HG03103 (cell line): ENCODE results near the gene GADD45A.

Experiments
- ATAC-seq: cut with Tn5 transposase; IDR thresholded peaks from one replicate; pipeline ENCODE4 v1.9.1; 2021; ENCODE audit warnings: low read depth; ENCODE audit not compliant: unreplicated experiment

GADD45A gene

DNA sequence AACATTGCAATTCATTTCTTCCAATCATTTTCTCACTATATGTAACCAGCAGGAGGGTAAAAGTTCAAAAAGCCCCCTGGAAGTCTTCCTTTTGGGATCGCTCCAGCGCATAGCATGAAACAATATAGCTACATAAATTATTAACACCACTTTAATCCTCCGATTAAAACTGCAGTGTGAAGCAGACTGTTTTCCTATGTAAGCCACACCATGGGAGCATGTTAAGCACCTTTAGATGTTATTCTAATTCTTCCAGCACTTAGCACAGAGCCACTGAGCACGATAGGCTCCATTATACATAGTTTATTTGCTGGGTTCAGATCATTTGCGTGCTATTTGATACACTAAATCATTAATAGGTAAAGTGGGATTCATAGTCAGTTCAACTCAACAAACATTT, 18.4 kb upstream of the GADD45A start:
- ATAC-seq: no peak

DNA sequence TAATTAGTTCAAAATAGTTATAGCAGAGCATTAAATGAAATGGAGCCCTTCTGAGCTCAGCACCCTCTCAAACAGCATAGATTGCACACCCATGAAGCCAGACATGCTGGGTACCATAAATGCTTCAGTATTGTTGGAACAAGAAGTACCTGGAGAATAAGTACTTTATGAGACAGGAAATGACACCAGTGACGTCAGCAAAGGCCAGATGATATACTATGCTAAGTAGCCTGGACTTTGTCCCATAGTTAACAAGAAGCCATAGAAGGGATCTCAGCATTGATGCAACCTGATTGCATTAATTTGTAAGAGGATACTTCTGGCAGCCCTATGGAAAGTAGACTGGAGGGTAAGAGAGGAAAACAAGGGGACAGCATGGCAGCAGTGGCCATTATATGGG, 16.3 kb upstream of the GADD45A start:
- no peak for ATAC-seq

DNA sequence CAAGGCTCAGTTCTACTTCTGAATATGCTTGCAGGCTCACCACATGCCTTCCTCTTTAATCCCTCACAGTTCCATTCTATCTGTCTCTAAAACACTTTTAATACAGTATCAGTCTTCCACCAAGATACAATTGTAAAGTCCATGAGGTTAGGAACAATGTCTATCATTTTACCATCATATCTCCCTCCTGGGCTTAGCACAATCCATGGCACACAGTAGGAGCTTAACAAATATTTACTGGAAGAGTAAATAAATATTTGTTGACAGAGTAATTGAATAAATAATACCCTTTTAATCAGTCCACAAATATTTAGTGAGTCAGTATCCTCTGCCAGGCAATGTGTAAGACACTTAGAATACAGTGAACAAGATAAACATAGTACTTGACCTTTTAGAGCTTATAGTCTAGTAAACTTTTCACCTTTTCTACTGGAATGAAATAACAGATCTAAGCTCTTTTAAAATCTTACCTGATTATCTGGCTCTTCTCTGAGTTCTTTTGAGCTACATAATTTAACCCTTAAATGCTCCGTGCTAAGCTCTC, 12.7 kb upstream of the GADD45A start:
- ATAC-seq: no peak

DNA sequence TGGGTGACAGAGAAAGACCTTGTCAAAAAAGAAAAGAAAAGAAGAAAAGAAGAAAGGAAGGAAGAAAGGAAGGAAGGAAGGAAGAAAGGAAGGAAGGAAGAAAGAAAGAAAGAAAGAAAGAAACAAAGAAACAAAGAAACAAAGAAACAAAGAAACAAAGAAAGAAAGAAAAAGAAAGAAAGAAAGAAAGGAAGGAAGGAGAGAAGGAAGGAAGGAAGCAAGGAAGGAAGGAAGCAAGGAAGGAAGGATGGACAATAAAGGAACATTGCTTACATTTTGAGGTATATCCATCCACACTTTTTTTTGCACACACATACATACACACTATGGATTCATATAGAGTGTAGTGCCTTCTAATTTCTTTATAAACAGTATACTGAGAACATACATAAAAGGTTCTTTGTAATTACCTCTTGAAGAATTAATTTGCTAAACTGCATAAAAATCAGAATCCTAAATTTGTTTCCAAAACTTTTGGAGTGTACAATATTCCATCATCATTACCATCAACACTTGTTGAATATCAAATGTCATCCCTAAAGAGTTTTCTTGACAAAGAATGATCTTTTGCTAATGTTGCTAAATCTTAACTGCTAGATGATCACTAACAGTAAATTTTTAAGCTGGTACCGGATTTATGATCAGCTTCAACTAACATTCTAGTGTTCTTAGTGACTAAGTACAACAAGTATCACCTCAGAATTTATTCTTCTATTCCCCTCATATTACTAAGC, 11.4 kb upstream of the GADD45A start:
- no peak for ATAC-seq

DNA sequence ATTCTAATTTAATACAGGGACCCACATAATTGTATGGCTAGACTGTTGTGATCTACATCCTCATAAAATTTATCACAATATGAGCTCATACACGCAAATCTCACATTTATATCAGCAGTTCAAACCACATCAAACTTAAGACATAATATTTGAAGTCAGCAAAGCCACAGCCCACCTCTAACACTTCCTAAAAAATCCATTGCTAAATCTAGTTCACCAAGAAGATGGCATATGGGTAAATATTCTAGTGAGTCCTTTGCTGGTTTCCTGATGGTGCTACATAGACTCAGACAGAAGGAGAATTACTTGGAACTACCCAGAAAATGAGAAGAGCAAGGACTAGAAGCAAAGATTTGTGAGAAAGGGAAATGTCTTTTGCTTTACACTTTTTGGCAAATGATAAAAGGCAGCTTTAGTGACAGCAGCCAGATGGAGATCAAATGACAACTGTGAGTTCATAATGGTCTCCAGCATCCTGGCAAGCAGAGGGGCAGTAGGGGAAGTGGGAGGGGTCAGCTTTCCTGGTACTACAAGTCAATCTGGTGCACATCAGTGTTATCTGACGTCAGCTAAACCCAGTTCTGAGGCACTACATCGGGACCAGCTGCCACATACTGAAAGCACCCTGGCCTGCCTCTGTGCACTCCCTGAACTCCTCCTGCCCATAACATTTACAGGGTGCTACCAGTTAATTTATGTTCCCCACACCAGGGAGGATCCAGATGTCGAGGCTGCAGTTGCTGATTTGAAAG, 10.6 kb upstream of the GADD45A start:
- ATAC-seq: no peak

DNA sequence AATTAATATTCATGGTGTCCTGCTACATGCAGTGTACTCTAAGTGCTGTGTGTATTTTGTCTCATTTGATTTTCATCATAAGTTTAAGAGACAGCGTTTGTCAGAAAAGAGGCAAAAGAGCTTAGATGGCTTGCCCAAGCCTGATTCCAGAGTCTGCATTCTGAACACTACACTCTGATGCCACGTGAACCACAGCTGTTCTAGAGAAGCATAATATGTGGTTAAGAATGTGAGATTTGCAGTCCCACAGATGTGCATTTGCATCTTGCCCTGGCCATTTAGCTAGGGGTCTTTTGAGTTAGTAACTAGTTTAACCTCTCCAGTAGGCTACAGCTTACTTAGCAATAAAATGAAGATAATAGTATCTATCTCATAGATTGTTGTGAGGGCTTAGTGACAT, 9.2 kb upstream of the GADD45A start:
- ATAC-seq: no peak

DNA sequence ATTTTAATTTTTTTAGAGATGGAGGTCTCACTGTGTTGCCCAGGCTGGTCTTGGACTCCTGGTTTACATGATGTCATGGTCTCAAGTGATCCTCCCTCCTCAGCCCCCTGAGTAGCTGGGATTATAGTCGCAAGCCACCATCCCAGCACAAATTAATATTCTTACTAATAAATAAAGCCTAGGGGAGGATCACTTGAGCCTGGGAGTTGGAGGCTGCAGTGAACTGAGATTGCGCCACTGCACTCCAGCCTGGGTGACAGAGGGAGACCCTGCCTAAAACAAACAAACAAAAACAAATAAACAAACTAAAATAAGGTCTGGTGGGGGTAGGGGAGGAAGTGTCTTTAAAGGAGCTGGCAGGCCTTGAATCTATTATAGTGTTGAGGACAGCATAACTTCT, 8.7 kb upstream of the GADD45A start:
- no peak for ATAC-seq

DNA sequence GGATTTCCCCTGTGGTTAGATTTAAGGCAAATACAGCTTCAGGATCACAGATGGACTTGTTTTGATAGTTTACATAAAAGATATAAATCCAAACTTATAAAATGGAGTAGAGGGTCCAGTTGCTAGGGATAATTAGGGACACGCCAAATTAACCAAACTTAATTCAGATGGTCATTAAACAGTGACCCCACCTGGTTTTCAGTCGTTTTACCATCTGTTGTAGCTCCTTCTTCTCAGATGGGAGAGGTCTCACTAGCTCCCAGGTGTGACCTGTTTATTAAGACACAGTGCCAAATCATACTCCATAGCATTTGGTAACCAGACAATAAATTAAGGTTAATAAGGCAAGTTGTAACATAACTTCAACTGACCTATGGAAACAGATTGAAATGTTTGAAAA, 8.1 kb upstream of the GADD45A start:
- no peak for ATAC-seq

DNA sequence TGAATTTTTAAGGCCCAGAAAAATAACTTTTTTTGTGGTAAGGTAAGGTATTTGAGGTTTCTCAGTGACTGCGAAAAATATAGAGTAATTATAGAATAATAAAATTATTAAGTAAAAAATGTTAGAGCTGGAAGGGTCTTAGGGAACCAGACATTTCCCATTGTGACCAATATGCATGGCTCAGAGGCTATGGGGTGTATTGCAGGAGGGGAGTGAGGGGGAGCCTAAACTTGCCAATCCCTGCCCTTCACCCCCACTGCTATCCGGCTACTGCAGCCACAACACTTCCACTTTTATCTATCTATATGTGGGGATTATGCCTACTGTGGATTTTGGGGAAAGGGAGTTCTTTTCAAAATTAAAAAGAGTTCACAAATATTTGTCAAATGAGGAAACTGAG, 7.6 kb upstream of the GADD45A start:
- ATAC-seq: no peak

DNA sequence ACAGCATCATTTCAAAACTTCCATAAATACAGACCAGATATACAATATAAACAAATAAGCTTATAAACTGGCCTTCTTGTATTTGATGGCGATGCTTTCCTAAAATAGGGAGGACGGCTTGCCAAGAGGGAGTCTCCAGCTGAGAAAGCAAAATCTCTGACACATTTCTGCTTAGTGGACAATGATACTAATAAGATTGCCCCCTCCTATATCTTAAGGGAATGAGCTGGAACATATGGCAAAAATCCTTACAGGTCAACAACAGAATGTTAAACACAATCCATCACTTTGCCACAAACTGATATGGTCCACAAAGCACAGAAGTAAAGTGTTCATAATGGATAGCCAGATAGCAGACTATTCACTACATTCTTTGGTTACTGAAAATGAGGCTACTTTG, 7.1 kb upstream of the GADD45A start:
- ATAC-seq: no peak

DNA sequence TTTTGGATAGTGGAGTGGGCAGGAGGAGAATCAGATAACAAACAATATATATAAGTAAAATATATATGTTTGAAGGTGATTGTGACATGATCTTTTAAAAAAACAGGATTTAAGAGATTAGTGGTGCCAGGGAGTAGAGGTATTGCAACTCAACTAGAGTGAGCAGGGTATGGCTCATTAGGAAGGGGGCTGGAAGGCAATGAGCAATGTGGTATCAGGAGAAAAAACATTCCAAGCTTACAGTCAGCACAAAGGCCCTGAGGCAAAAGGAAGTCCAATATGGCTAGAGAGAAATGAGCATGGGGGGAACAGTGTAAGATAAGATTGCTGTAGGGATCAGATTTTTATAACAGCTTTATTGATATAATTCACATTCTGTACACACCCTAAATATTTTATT, 5.3 kb upstream of the GADD45A start:
- no peak for ATAC-seq

DNA sequence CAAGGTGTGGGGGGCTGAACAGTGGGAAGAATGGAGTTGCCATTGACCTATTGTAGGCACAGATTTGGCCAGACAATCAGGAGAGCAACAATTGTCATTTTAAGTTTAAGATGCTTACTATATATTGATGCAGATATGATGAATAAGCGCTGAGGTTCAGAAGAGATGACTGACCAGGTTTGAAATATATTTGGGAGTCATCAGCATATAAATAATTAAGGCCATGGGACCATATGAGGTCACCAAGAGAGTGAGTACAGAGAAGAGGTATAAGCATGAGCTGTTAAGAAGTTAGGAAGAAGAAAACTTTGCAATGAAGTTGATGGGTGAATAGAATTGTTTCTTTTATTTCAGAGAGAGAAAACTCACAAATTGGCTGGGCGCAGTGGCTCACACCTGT, 4.5 kb upstream of the GADD45A start:
- no peak for ATAC-seq

DNA sequence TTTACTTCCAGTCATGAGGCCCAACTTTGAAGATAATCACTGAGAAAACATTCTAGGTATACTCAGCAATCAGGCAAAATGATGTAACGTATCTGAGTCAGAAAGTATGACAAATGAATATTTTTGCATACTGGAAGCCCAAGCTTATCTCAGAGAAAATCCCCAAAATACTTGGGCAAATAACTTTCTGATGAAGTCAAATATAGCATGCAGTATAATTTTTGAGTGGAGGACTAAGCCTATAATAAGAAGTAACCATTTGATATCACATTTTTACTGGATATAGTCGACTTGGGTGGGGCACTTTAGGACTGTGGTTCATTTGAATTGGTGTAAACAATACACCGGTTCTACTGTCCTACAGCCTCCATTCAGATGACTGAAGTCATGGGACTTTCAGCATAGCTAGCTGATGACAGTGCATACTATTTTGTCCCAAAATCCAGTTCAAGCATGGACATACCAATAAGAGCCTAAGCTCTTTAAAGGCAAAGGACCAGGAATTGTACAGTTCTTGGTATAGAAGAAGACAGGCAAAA, 2.3 kb upstream of the GADD45A start:
- no peak for ATAC-seq

DNA sequence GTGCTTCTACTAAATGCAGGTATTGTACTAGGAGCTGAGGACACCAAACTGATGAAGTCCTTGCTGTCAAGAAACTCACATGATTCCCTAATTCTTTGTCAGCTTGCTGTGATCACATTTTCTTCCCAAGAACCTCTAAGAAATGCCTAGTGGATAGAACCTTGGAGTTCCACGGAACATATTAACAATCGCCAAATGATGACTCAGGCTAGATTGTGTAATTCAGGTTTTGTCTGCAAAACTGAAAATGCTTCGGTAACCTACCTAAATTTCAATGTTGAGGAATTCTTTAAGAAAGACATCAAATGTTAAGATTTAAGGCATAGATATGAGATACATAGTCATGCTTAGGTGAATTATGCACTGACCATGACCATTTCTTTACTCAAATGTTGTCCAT, 1.7 kb upstream of the GADD45A start:
- no peak for ATAC-seq

DNA sequence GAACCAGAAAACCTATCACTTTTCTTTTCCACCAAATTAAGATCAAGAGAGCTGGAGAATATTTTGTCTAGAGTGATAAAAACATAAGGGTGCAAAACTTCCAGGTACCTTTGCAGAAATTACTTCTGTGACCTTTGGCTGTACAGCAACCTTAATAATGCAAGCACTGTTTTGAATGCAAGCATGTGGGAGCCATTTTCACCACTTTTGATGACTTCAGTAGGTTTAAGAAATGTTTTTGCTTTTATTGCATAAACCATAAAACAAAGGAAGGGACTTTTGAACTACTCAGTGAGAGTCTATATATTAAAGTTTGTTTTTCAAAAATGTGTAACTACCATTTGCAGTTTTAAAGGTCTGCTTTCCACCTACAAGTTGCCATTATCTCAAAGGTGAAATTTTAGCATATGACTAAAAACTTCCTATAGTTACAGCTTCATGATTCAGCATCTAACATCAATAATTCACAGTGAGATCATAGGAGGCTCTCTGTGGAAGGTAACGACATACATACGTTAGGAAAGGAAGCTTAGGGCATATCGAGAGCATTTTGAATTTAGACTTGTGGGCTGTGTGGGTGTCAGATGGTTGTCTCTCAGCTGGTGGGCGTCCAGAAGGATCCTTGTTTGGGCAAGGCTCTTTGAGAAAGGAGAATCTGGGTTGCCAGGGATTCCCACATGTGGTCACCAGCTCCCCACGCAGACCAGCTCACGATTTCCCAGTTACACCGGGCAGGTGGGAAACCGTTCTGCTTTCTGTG, 1.1 kb upstream of the GADD45A start:
- ATAC-seq: no peak

DNA sequence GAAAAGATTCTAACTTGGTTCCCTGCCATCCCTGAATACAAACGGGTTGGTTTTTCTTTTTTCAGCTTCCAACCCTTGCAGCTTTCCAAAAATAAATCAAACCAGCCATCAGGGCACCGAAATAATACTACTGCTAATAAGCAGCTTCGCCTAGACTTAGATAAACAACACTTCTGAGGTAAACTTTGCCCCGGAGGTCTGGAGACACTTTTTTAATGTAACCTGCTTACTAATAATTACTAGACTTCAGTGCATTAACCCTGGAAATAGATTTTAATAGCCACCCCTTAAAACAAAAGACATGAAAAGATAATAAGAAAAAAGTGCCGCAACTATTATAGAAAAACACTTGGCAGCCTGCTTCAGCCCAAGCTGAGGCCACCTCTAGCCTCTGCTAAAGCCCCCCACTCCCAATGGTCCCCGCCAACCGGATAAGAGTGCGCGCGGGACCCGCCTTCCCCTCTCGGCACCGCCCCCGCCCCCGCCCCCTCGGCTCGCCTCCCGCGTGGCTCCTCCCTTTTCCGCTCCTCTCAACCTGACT, 405 bp upstream of the GADD45A start:
- ATAC-seq: no peak

DNA sequence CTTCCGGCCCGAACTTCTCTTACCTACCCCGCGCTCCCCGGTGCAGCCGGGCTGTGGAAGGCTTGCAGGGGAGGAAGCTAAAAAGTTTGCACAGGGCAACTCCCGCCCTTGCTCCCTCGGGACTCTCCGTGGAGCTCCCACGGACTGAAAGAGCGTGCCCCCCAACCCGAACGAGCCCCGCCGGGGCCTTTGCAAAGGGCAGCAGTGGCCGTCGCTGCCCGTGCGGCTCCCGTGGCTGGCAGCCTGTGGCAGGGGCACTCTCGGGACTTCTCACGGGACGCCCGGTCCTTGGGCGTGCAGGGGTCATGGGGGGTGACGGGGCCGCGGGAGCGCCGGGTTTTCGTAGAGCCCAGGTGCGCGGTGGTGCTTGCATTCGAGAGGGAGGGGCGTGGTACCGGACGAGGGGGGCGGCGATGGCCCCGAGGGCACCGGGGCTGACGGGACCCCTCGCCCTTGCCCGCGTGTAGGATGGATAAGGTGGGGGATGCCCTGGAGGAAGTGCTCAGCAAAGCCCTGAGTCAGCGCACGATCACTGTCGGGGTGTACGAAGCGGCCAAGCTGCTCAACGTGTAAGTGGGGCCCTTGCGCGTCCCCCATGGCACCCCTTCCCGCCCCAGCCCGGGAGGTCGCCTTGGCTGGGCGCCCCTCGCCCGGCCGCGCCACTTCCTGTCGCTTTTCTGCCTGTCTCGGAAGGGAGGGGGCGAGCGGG, 711 bp downstream of the GADD45A start:
- peak; percentile 6 for ATAC-seq

DNA sequence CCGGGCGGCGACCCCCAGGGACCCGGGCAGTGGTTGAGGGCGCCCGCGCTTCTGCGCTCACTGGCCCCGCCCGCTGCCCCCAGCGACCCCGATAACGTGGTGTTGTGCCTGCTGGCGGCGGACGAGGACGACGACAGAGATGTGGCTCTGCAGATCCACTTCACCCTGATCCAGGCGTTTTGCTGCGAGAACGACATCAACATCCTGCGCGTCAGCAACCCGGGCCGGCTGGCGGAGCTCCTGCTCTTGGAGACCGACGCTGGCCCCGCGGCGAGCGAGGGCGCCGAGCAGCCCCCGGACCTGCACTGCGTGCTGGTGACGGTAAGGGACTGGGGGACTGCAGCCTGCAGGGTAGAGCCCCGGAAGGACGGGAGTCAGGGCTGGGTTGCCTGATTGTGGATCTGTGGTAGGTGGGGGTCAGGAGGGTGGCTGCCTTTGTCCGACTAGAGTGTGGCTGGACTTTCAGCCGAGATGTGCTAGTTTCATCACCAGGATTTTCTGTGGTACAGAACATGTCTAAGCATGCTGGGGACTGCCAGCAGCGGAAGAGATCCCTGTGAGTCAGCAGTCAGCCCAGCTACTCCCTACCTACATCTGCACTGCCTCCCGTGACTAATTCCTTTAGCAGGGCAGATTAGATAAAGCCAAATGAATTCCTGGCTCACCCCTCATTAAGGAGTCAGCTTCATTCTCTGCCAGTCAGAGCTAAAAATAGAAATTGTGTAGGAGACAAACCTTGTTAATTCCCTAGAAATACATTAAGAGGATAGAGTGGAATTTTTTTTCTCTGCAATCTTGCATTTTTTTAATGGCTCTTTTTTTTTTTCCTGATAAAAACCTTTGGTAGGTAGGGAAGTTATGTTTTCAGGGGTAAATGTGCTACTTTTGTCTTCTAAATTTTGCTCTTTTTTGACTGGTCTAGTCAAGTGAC, 1.5 kb downstream of the GADD45A start:
- ATAC-seq: peak; percentile 15

DNA sequence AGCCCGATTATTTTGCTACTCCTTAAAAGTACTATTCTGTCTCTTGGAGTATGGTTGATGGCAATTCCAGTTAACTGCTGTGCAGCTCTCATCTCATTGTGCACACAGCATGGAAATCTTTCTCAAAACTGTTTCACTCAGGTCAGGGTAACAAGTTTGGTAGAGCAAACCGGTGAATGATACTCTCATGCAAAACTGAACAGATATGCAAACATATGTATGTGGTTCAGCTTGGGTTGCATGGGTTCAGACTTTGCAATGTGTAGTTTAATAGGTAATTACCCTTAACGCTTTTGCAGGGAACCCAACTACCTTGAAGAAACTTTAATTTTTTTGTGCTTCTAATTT, 2.2 kb downstream of the GADD45A start:
- no peak for ATAC-seq
